ENCODE data around the gene PDZD4.

PDZD4 gene

GRCh38 chrX:153769865-153770600 is 60.3 kb downstream of the PDZD4 start:
- no peak for DNase-seq

DNA sequence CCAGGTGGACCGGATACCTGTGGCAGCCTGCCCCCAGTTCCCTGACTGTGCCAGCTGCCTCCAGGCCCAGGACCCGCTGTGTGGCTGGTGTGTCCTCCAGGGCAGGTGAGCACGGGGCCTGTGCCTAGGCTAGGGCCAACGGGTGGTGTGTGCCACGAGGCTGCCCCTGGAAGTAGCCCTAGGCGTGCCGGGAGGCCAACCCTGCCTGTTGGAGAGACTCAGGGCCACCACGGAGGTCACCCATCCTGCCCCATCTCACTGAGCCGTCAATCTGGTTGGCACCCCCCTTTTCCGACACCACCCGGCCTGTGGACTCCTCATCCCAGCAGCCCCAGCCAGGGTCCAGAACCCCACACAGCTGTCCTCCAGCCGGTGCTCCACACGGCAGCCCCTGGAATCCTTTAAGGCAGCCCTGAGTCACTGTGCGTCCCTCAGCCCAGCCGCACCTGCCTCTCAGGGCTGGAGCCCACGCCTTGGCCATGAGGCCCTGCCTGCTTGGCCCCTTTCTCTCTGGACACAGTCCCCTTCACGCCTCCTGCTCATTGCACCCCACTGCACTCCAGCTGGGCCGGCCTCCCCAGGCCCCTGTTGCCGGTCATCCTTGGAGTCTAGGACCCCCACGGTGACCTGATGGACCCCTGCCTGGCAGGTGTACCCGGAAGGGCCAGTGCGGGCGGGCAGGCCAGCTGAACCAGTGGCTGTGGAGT is 61.0 kb downstream of the PDZD4 start:
- DNase-seq, result no peak

DNA sequence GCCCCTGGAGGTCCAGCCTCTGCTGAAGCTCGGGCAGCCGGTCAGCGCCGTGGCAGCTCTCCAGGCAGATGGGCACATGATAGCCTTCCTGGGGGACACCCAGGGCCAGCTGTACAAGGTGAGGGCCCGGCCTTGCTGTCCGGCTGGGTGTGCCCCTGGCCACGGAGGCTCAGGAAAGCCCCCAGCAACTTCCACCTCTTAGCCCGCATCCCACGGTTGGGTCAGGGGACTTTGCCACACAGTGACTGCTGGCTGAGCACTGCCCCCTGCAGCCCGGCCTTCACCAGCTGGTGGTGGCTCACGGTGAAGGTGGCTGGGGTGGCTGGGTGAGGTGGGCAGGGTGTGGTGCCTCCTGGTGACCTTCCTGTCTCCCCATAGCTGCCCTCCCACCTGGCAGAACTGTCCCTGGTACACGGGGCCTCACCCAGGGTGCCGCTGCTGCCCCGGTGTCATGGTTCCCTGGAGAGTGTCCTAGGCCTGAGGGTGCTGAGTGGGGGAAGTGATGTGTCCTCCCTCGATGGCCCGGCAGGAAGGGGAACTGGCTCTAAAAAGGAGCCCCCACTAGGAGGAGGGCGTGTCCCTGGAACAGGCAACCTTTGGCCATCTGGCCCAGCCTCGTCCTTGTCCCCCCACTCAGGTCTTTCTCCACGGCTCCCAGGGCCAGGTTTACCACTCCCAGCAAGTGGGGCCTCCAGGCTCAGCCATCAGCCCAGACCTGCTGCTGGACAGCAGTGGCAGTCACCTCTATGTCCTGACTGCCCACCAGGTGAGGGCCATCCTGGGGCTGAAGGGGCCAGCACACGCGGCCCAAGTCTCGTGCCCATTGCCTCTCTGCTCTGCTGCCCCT is 61.8 kb downstream of the PDZD4 start:
- DNase-seq, result no peak

GRCh38 chrX:153767674-153768055 is 62.7 kb downstream of the PDZD4 start:
- no peak for DNase-seq

DNA sequence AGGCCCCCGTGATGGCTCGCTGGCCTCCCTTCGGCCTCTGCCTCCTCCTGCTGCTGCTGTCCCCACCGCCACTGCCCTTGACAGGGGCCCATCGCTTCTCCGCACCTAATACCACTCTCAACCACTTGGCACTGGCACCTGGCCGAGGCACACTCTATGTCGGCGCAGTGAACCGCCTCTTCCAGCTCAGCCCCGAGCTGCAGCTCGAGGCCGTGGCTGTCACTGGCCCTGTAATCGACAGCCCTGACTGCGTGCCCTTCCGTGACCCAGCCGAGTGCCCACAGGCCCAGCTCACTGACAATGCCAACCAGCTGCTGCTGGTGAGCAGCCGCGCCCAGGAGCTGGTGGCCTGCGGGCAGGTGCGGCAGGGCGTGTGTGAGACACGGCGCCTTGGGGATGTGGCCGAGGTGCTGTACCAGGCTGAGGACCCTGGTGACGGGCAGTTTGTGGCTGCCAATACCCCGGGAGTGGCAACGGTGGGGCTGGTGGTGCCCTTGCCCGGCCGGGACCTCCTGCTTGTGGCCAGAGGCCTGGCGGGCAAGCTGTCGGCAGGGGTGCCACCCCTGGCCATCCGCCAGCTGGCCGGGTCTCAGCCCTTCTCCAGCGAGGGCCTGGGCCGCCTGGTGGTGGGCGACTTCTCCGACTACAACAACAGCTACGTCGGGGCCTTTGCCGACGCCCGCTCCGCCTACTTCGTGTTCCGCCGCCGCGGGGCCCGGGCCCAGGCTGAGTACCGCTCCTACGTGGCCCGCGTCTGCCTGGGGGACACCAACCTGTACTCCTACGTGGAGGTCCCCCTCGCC is 63.3 kb downstream of the PDZD4 start:
- DNase-seq, result no peak

DNA sequence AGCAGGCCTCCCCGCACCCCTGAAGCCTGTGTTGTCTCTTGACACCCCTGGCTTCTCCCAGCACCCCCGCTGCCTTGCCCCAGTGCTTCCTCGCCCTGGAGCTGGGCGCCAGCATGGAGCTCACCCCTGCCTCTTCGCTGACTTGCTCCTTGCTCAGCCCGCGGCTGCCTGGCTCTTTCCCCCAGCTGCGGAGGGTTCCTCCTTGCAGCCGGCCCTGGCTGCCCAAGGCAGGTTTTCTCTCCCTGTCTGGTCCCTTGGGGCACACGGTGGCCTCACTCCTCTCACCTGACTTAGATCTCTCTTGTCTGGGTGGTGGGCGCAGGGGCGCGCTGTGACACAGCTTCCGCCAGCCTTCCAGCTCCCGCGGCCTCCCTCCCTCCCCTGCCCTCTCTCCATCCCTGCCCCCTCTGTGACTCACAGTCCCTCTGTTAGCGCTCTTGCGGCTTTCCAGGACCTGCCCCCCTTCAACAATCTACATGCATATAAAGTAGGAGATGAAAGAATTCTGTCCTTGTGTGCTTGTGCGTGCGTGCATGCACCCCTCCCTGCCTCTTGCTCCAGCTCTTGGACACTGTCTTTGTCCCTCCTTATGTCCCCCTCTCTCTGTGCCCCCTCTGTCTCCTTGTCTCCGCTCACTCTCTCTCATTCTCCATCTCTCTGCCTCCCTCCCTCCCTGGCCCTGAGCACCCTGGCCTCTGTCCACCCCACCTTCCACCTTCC is 64.1 kb downstream of the PDZD4 start:
- DNase-seq, result peak; percentile 20

DNA sequence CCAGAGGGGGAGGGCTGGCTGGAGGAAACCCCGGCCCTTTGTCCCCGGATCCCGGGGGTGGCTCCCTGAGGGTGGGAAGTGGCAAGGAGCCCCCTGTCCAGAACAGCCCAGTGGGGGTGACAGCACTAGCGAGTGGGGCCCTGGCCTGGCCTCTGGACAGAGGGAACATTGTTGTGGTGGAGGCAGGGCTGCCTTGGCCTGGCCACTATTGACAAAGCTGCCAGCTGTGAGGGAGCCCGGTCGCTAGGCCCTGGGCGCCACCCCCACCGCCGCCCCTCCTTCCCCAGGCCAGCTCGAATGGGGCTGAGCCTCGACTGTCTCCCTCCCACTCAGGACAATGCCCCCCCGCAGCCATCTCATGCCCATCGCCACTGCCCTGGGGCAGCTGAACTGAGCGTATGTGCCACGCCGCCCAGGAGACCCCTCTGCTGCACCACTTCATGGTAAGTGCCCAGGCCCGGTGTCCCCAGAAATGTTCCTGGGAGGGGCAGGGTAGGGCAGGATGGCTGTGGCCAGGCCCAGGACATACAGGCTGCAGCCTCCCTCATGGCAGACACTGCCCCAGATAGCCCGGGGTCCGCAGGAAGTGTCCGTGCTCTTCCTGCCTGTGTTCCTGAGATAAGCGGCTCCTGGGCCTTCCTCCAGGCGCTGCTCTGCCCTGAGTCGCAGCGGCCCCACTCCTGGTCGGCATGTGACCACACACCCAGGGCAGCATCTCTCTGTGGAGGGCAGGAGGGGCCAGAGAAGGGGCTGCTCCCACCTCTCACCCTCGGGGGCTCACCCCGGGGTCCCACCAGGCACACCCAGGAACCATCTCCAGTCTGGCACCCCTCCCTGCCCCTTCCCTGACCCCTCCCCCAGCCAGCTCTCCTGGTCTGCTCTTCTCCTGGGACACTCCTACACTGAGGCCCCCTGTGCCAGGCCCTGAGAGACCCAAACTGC is 64.9 kb downstream of the PDZD4 start:
- DNase-seq, result no peak

- no peak for DNase-seq
Observed at GRCh38 chrX:153764786-153765137, 65.6 kb downstream of the PDZD4 start.

DNA sequence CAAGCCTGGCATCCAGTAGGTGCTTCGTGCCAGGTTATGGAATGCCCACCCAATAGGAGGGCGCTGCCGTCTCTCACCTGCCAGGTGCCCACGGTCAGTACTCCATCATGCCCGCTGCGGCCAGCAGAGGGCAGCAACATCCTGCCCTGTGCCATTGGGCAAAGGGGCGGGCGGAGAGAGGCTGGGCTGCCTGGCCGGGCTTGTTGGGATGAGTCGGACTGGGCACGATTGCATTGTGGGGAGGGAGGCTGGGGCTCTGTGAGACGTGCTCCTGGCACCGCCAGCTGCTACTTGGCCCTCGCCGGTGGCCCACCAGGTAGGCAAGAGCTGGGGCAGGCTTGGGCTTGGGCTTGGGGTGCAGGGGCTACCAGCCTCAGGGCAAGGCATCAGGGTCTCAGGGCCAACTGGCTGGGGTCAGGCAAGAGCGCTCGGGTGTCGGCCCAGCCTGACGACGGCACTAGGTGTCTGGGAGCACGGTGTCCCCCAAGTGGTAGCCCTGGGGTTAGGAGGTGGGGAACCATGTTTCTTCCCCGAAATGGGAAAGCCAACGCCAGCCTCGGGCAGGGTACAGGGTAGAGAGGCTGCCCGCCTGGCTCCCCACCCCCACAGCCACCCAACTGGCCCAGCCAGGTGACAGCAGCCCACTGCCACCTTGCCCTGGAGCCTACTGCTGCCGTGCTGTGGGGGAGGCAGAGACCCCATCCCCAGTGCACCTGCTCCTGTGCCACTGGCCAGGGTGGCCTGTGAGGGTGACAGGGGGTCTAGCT is 66.2 kb downstream of the PDZD4 start, which contains the start of gene PLXNB3:
PLXNB3 (plus strand) TSS at position 261 of the 767 bp plus-strand sequence. CDS start 1,287 bp downstream, outside the sequence.
- DNase-seq, result peak; percentile 71

DNA sequence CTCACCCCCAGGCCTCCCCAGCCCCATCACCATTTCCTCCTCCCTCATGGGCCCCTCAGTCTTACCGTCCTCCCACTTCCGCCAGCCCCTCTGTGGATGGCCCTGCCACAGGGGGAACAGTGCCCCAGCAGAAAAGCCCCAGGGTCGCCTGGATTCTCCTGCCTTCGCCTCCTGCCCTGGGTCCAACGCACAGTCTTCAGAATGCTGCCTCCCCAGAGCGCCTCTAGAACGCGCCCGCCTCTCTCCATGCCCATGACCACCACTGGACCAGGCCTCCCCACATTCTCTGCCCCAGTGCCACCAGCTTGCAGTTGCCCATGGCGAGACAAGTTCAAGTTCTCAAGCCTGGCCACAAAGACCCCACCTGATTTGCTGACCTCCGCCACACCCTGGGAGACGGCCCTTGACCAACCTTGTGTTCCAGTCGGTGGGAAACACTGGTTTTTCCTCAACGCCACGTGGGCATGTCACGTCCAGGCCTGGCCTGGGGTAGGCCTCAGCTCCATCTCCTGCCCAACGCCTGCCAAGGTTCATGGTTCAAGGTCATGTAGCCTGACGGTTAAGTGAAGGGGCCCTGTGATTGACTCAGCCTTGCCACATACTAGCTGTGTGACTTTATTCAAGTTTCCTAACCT is 66.9 kb downstream of the PDZD4 start:
- DNase-seq, result no peak

GRCh38 chrX:153762626-153763173 is 67.6 kb downstream of the PDZD4 start:
- no peak for DNase-seq

DNA sequence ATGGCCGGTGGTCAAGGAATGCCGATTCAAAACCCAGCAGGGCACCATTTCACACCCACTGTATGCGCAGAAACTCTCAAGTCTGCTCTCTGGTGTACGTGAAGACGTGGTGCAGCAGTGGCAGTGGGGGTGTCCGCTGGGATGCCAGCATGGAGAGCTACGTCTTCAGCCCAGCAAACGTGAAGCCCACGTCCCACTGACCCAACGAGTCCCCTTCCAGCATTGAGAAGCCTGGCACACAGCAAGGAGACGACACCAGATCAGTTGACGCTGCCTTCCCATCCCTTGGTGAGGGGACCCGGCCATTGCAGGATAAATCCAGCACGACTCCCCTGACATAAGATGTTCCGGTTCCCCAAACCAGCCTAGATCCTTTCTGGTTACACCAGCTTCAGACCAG is 68.5 kb downstream of the PDZD4 start:
- no peak for DNase-seq

DNA sequence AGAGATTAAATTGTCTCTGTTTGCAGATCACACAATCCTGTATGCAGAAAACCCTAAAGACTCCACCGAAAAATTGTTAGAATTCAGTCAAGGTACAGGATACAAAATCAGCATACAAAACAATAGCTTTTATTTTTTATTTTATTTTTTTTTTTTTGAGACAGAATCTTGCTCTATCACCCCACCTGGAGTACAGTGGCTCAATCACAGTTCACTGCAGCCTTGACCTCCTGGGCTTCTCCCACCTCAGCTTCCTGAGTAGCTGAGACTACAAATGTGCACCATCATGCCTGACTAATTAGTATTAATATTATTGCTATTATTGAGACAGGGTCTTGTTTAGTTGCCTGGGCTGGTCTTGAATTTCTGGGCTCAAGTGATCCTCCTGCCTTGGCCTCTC is 75.2 kb downstream of the PDZD4 start:
- no peak for DNase-seq
